Lung (tissue), 12 donors: ENCODE measurements around the gene SH2D1B. TPM values are rescaled to one million over a fixed set of nuclear protein-coding genes. Genes with fewer than 3 reads are reported as not detected.

Source experiments
- ATAC-seq: fragments of 200-7000 bp; cut with Tn5 transposase; one replicate; pipeline ENCODE4 v1.9.1; 2020; ENCODE audit warnings: moderate number of reproducible peaks; ENCODE audit not compliant: insufficient read depth, low FRiP score
- DNase-seq, 3 donors: peaks; one replicate each; pipeline ENCODE4 v3.0.0-alpha.2; 2013 to 2017
- H3K27ac ChIP-seq, 2 donors: one replicate each; pipeline ENCODE4 v1.5.1; 2013; ENCODE audit warnings: mild to moderate bottlenecking in 2 of 2, moderate library complexity in 2 of 2, control low read depth in 1 of 2, inconsistent platforms in 1 of 2, low read depth in 1 of 2, low read length in 1 of 2
- H3K27me3 ChIP-seq, 3 donors: one replicate each; pipeline ENCODE4 v1.5.1; 2013; ENCODE audit warnings: low read length in 2 of 3; ENCODE audit not compliant: control insufficient read depth in 3 of 3, insufficient read depth in 3 of 3
- H3K36me3 ChIP-seq, 4 donors: one replicate each; pipeline ENCODE4 v1.5.1; 2013; ENCODE audit warnings: low read length in 4 of 4, mild to moderate bottlenecking in 1 of 4, moderate library complexity in 1 of 4; ENCODE audit not compliant: control insufficient read depth in 4 of 4, insufficient read depth in 4 of 4
- H3K4me1 ChIP-seq, 5 donors: one replicate each; pipeline ENCODE4 v1.5.1; 2013; ENCODE audit warnings: low read length in 5 of 5, mild to moderate bottlenecking in 2 of 5, moderate library complexity in 1 of 5; ENCODE audit not compliant: control insufficient read depth in 5 of 5, insufficient read depth in 5 of 5
- H3K4me3 ChIP-seq: one replicate; pipeline ENCODE4 v1.5.1; 2013; ENCODE audit warnings: mild to moderate bottlenecking, control low read depth, moderate library complexity
- H3K9ac ChIP-seq, 2 donors: one replicate each; pipeline ENCODE4 v1.5.1; 2013; ENCODE audit warnings: low read length in 2 of 2, control low read depth in 1 of 2; ENCODE audit not compliant: insufficient read depth in 1 of 2
- H3K9me3 ChIP-seq, 4 donors: one replicate each; pipeline ENCODE4 v1.5.1; 2013; ENCODE audit warnings: low read length in 3 of 4, mild to moderate bottlenecking in 1 of 4, moderate library complexity in 1 of 4; ENCODE audit not compliant: control insufficient read depth in 4 of 4, insufficient read depth in 3 of 4
- WGBS, 2 donors: extraction: QIAGEN DNeasy Blood & Tissue Kit; methylation state at CpG; one replicate each; pipeline ENCODE4 v1.1.7; 2013; 5-methylcytosine and 5-hydroxymethylcytosine counted together
- polyA plus RNA-seq, 2 donors: library from polyadenylated mRNA; stranded (reverse); fragments of 200-250 nt; gene quantifications; one replicate each; pipeline ENCODE4 v1.2.1, GENCODE V29; 2013
- total RNA-seq, 2 donors: library from RNA; depleted of rRNA in 1 of 2; stranded (reverse); fragments of >200 nt in 1 of 2; gene quantifications; one replicate each; pipeline ENCODE4 v1.2.1, GENCODE V29; 2014 to 2021
- TF ChIP-seq, protein P1 (sequence below): IDR thresholded peaks from 2 replicates; pipeline ENCODE4 v1.5.1; 2012; ENCODE audit warnings: mild to moderate bottlenecking; ENCODE audit errors: control extremely low read depth, extremely low read depth
- donor health status: control.
- donor health status: control.
- donor health status: Bipolar disorder and iron deficiency.
- donor health status: healthy.
- donor health status: DM: yes; HTN: yes; CAD: no.

The SH2D1B gene
- total and polyA plus RNA-seq, 4 donors = 0.26 to 1.6 (median 1.0) TPM

DNA sequence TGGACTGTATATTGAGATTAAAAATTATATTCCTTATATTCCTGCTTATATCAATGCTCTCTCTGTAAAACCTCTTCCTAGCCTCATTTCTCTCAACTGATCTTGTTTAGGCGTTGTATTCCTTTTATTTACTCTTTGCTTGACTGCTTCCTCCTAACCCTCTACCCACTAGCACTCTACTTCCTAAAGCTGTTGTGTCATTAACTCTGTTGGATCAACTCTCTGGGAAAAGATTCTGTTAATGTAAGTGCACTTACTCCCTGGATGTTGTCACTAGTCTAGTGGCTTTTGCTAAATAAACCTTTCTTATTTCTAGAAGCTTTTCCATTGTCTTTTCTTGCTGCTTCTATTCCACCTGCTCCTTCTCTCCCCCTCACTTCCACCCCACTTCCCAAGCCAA lies 41.8 kb downstream of the SH2D1B start:
- Histone ChIP-seq H3K27me3 (no peaks in the 10 kb centered on the region), H3K4me3 (no peak overlapping the region), H3K27ac (no peak overlapping the region), H3K36me3 (peaks cover 0 to 2% (median 0%) of the 10 kb centered on the region in 4 donors), H3K4me1 (peaks cover 0 to 2% (median 0%) of the 10 kb centered on the region in 5 donors), H3K9me3 (no peaks in the 10 kb centered on the region), H3K9ac (no peak overlapping the region)
- ATAC-seq = no peak
- TF ChIP-seq, protein P1, sequence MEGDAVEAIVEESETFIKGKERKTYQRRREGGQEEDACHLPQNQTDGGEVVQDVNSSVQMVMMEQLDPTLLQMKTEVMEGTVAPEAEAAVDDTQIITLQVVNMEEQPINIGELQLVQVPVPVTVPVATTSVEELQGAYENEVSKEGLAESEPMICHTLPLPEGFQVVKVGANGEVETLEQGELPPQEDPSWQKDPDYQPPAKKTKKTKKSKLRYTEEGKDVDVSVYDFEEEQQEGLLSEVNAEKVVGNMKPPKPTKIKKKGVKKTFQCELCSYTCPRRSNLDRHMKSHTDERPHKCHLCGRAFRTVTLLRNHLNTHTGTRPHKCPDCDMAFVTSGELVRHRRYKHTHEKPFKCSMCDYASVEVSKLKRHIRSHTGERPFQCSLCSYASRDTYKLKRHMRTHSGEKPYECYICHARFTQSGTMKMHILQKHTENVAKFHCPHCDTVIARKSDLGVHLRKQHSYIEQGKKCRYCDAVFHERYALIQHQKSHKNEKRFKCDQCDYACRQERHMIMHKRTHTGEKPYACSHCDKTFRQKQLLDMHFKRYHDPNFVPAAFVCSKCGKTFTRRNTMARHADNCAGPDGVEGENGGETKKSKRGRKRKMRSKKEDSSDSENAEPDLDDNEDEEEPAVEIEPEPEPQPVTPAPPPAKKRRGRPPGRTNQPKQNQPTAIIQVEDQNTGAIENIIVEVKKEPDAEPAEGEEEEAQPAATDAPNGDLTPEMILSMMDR = no peak
- DNase-seq = no peak
- WGBS, 2 donors = 55 to 88% methylated on average over 1 of the region's 1 CpG

GRCh38 chr1:162369571-162369970 lies 42.4 kb downstream of the SH2D1B start:
- H3K4me3 ChIP-seq = no peak overlapping the region
- no peak overlapping the region for H3K9ac ChIP-seq
- TF ChIP-seq, protein P1 = no peak
- 92% methylated on average over 7 of the region's 7 CpGs for WGBS, 2 donors
- H3K27ac ChIP-seq = no peak overlapping the region
- H3K4me1 ChIP-seq = peaks cover 0 to 2% (median 0%) of the 10 kb centered on the region in 5 donors
- ATAC-seq (no peak), DNase-seq (no peak)
- no peaks in the 10 kb centered on the region for H3K9me3 ChIP-seq
- peaks cover 0 to 2% (median 0%) of the 10 kb centered on the region in 4 donors for H3K36me3 ChIP-seq
- no peaks in the 10 kb centered on the region for H3K27me3 ChIP-seq

- Histone ChIP-seq H3K9ac (no peak overlapping the region), H3K27me3 (no peaks in the 10 kb centered on the region), H3K9me3 (no peaks in the 10 kb centered on the region), H3K4me3 (no peak overlapping the region), H3K4me1 (peaks cover 0 to 2% (median 0%) of the 10 kb centered on the region in 5 donors), H3K36me3 (peaks cover 0 to 2% (median 0%) of the 10 kb centered on the region in 4 donors), H3K27ac (no peak overlapping the region)
- WGBS, 2 donors = 55 to 70% methylated on average over 4 of the region's 4 CpGs
- ATAC-seq (no peak), DNase-seq (no peak)
- TF ChIP-seq, protein P1 = no peak
Observed at GRCh38 chr1:162368451-162368850, 43.5 kb downstream of the SH2D1B start.

DNA sequence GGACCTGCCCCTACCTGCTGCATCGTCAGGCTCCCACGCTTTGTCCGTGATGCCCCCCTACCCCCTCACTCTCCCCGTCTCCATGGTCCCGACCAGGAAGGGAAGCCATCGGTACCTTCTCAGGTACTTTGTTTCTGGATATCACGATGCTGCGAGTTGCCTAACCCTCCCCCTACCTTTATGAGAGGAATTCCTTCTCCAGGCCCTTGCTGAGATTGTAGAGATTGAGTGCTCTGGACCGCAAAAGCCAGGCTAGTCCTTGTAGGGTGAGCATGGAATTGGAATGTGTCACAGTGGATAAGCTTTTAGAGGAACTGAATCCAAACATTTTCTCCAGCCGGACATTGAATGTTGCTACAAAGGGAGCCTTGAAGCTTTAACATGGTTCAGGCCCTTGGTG lies 44.2 kb downstream of the SH2D1B start:
- Histone ChIP-seq H3K9me3 (no peaks in the 10 kb centered on the region), H3K4me1 (peaks cover 0 to under 1% (median 0%) of the 10 kb centered on the region in 5 donors), H3K27ac (no peak overlapping the region), H3K36me3 (peaks cover 0 to 2% (median 0%) of the 10 kb centered on the region in 4 donors), H3K4me3 (no peak overlapping the region), H3K27me3 (no peaks in the 10 kb centered on the region), H3K9ac (no peak overlapping the region)
- WGBS, 2 donors = 82 to 89% methylated on average over 10 of the region's 10 CpGs
- TF ChIP-seq, protein P1 = no peak
- ATAC-seq (no peak), DNase-seq (peak in 1 of 3 donors; percentile 17)
